Nephron (organoid): ENCODE measurements around the gene ADK.
A peak's percentile ranks its signal among the peaks of the same experiment; 100 is the strongest.
"Not testable (repeated sequence)": the region's sequence is repeated elsewhere in the genome, so short reads cannot be mapped to it uniquely, and the experiment has no call there.

Experiments used
- H3K27ac Mint-ChIP-seq, 3 experiments: 2 replicates each; pipeline ENCODE4 v1.8.0; 2020; ENCODE audit warnings: mixed read lengths in 3 of 3, mild to moderate bottlenecking in 2 of 3, moderate library complexity in 1 of 3
- H3K27me3 Mint-ChIP-seq: 2 replicates; pipeline ENCODE4 v1.8.0; 2021; ENCODE audit warnings: low read depth, mild to moderate bottlenecking, moderate library complexity, mixed read lengths
- H3K36me3 Mint-ChIP-seq: 2 replicates; pipeline ENCODE4 v1.8.0; 2020; ENCODE audit warnings: low read depth, mixed read lengths
- H3K4me1 Mint-ChIP-seq: 2 replicates; pipeline ENCODE4 v1.8.0; 2020; ENCODE audit warnings: mixed read lengths
- H3K4me3 Mint-ChIP-seq, 3 experiments: 2 replicates each; pipeline ENCODE4 v1.8.0; 2020; ENCODE audit warnings: mild to moderate bottlenecking in 3 of 3, mixed read lengths in 3 of 3, moderate library complexity in 2 of 3
- H3K9me3 Mint-ChIP-seq: 2 replicates; pipeline ENCODE4 v1.8.0; 2020; ENCODE audit warnings: mixed read lengths
- TF ChIP-seq, protein P1 (sequence below), 3 experiments: fragments of 200-600 bp; sonication (generic); IDR thresholded peaks; one replicate each; pipeline ENCODE4 v1.5.0; 2021; ENCODE audit warnings: antibody characterized with exemption in 3 of 3; ENCODE audit not compliant: unreplicated experiment in 3 of 3

The ADK gene

DNA sequence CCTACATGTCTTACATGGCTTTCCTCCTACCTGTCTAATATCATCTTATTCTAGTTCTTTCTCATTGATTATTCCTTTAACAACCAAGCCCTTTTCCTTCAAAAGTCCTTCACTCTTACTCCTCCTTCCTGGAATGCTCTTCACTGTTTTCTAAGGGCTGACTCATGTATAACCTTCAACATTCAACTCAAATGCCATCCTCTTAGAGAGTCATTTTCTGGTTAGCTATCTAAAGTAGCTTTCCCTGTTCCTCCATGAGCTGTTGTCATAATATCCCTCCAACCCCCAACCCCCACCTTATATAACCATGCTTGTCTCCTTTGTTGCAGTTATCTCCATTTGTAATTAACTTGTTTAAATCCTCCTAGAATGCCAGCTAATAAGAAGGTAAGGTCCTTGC is 286.8 kb downstream of the ADK start:
- peaks cover 9% of the 10 kb centered on the region for H3K36me3 Mint-ChIP-seq

DNA sequence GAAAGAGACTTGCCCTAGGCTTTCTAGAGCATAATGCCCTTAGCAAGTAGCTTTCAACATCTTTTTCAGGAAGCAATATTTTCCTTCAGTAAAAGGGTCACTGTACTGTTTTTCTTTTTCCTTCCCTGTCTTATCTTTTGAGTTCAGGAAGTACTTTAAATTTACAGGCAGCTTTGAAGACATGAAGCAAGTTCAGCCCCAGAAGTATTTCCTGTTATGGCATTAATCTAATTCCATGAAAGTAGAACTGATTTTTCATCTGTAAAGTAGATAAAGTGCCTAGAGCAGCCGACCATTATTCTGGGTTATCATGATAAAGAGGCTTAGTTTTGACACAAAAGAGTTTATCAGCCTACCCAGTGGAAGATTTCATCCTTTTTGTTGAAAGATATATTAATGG is 288.2 kb downstream of the ADK start:
- Mint-ChIP-seq H3K27ac (peak overlapping the region; percentile 20 to 63 (median 49)), H3K4me3 (no peak overlapping the region), H3K27me3 (no peaks in the 10 kb centered on the region), H3K4me1 (peaks cover 10% of the 10 kb centered on the region), H3K36me3 (peaks cover 10% of the 10 kb centered on the region), H3K9me3 (peaks cover 12% of the 10 kb centered on the region)
- TF ChIP-seq, protein P1, sequence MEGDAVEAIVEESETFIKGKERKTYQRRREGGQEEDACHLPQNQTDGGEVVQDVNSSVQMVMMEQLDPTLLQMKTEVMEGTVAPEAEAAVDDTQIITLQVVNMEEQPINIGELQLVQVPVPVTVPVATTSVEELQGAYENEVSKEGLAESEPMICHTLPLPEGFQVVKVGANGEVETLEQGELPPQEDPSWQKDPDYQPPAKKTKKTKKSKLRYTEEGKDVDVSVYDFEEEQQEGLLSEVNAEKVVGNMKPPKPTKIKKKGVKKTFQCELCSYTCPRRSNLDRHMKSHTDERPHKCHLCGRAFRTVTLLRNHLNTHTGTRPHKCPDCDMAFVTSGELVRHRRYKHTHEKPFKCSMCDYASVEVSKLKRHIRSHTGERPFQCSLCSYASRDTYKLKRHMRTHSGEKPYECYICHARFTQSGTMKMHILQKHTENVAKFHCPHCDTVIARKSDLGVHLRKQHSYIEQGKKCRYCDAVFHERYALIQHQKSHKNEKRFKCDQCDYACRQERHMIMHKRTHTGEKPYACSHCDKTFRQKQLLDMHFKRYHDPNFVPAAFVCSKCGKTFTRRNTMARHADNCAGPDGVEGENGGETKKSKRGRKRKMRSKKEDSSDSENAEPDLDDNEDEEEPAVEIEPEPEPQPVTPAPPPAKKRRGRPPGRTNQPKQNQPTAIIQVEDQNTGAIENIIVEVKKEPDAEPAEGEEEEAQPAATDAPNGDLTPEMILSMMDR (IDR thresholded peaks at IDR 0.05; ENCODE audit: unreplicated experiment in 3 of 3) = no peak

More for the DNA sequence above, 286.8 kb downstream of the ADK start:
- H3K4me1 Mint-ChIP-seq = peaks cover 22% of the 10 kb centered on the region
- H3K9me3 Mint-ChIP-seq = peaks cover 9% of the 10 kb centered on the region
- H3K4me3 Mint-ChIP-seq = no peak overlapping the region
- no peak overlapping the region for H3K27ac Mint-ChIP-seq
- TF ChIP-seq, protein P1 (IDR thresholded peaks at IDR 0.05; ENCODE audit: unreplicated experiment in 3 of 3) = no peak
- H3K27me3 Mint-ChIP-seq = no peaks in the 10 kb centered on the region

DNA sequence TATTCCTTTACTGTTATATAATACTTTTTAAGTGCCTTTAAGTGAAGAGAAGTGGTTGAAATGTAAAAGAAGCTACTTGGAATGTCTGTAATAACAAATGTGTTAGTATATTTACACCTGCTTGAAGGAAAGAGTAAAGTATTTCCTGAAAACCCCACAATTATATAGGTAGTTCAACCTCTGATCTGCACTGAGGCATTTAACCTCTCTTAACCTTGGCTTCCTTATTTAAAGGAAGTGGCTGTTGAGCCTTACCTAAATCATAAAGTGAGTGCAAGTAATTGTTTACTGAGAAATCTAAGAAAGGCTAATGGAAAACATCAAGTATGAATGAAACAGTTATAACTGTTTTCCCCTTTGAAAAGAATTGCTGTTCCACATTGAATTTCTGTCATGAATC is 294.5 kb downstream of the ADK start:
- TF ChIP-seq, protein P1 (IDR thresholded peaks at IDR 0.05; ENCODE audit: unreplicated experiment in 3 of 3) = no peak
- H3K4me3 Mint-ChIP-seq = no peak overlapping the region
- peaks cover 15% of the 10 kb centered on the region for H3K9me3 Mint-ChIP-seq
- peaks cover 10% of the 10 kb centered on the region for H3K36me3 Mint-ChIP-seq
- H3K27ac Mint-ChIP-seq = no peak overlapping the region
- peaks cover 4% of the 10 kb centered on the region for H3K4me1 Mint-ChIP-seq
- no peaks in the 10 kb centered on the region for H3K27me3 Mint-ChIP-seq

DNA sequence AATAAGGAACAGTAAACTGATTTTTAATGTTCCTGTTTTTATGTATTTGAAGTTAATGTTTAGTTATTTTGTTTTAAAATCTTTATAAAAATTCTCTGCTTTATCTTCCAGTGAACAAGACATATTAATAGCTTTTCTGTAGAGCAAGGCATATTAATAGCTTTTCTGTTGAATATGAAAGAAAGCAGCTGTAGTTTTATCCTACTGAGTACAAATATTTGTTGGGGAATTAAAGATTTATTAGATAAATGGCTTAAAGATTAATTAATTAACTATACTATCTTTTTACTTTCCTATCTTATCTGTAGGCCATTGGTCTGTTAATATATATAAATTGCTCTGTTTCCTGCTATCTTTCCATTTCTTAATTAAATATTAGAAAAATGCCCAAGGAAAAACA is 299.6 kb downstream of the ADK start:
- TF ChIP-seq, protein P1 (IDR thresholded peaks at IDR 0.05; ENCODE audit: unreplicated experiment in 3 of 3) = no peak
- Mint-ChIP-seq H3K27me3 (no peaks in the 10 kb centered on the region), H3K36me3 (peaks cover 4% of the 10 kb centered on the region), H3K27ac (peak overlapping the region in 1 of 3 experiments; percentile 63), H3K9me3 (peaks cover 3% of the 10 kb centered on the region), H3K4me1 (peaks cover 11% of the 10 kb centered on the region), H3K4me3 (no peak overlapping the region)

DNA sequence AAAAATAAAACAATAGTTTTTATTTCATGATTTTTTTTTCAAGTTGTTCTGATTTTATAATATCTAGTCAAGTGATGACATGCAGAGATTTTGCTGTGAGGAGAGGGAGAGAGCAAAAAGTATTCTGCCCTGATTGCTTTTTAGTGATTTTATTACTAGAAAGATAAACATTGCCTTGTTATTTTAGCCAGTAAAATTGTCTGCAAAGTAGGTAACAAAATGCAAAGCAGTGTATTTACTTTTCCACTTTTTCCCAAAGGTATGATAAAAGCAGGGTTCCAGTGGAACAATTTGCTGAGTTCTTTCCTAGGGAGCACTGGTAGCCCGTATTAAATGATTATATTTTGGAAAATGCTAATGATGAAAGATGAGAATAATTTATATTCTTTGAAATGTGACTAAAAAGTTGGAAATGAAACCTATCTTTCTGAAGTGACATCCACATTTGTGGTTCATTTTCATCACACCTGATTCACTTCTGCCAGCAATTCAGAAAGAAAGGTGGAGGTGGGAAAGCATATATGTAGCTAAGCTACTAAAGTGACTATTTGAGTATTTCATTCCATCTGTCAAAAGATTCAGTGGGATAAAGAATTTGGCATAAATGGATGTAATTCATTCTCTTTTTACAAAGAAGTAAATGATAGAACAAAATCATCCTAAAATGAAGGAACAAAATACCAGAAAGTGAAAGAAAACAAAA is 300.3 kb downstream of the ADK start:
- peaks cover 10% of the 10 kb centered on the region for H3K36me3 Mint-ChIP-seq
- peaks cover 7% of the 10 kb centered on the region for H3K9me3 Mint-ChIP-seq
- H3K27ac Mint-ChIP-seq = peak overlapping the region in 1 of 3 experiments; percentile 63
- H3K4me1 Mint-ChIP-seq = peaks cover 7% of the 10 kb centered on the region
- TF ChIP-seq, protein P1 (IDR thresholded peaks at IDR 0.05; ENCODE audit: unreplicated experiment in 3 of 3) = no peak
- H3K4me3 Mint-ChIP-seq = no peak overlapping the region
- no peaks in the 10 kb centered on the region for H3K27me3 Mint-ChIP-seq

DNA sequence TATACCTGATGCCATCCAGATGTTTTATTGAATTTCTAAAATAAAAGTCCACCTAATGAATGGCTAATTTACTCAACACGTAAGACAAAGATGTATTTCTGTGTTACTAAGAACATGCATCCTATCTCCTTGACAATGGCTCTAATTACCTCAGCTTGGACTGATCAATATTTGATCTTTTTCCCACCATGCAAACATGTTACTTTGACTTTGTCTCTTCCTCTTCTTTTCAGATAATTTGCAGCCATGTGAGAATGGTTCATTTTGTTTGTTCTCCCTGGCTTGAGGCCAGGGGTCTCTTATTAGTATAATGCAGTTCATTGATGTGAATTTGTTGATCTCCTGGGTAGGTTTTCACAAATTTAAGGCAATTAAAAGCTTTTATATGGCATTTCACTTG is 302.1 kb downstream of the ADK start:
- H3K9me3 Mint-ChIP-seq = peaks cover 13% of the 10 kb centered on the region
- H3K27ac Mint-ChIP-seq = no peak overlapping the region
- peaks cover 6% of the 10 kb centered on the region for H3K4me1 Mint-ChIP-seq
- no peaks in the 10 kb centered on the region for H3K27me3 Mint-ChIP-seq
- H3K4me3 Mint-ChIP-seq = no peak overlapping the region
- TF ChIP-seq, protein P1 (IDR thresholded peaks at IDR 0.05; ENCODE audit: unreplicated experiment in 3 of 3) = no peak
- H3K36me3 Mint-ChIP-seq = peaks cover 17% of the 10 kb centered on the region

DNA sequence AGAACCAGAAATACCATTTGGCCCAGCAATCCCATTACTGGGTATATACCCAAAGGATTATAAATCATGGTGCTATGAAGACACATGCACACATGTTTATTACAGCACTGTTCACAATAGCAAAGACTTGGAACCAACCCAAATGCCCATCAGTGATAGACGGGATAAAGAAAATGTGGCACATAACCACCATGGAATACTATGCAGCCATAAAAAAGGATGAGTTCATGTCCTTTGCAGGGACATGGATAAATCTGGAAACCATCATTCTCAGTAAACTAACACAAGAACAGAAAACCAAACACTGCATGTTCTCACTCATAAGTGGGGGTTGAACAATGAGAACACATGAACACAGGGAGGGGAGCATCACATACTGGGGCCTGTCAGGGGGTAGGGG is 306.5 kb downstream of the ADK start:
- H3K4me3 Mint-ChIP-seq = not testable (repeated sequence)

More for the DNA sequence above, 306.5 kb downstream of the ADK start:
- peaks cover 11% of the 10 kb centered on the region for H3K9me3 Mint-ChIP-seq
- H3K36me3 Mint-ChIP-seq = peaks cover 21% of the 10 kb centered on the region
- H3K27ac Mint-ChIP-seq, H3K27me3 Mint-ChIP-seq: not testable (repeated sequence)
- H3K4me1 Mint-ChIP-seq = peaks cover 14% of the 10 kb centered on the region
